ENCODE data around the gene YIF1B.

Gene YIF1B

DNA sequence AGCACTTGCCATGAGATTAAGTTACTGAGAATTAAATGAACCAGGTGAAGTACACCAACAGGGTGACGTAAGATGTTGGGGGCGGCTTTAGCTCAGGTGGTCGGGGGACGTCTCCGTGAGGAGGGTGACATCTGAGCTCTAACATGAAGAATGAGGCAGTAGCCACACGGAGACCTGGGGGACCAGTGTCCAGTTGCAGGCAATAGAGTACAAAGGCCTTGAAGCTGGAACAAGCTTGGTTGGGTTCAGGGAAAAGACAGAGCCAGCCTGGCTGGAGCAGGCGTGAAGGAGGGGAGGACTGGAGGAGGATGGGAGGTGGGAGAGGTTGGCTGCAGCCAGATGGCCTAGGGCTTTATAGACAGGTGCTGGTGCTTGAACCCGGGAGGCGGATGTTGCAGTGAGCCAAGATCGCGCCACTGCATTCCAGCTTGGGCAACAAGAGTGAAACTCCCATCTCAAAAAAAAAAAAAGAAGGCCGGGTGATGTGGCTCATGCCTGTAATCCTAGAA is 49.8 kb downstream of the YIF1B start:
- TF ChIP-seq, protein P1, sequence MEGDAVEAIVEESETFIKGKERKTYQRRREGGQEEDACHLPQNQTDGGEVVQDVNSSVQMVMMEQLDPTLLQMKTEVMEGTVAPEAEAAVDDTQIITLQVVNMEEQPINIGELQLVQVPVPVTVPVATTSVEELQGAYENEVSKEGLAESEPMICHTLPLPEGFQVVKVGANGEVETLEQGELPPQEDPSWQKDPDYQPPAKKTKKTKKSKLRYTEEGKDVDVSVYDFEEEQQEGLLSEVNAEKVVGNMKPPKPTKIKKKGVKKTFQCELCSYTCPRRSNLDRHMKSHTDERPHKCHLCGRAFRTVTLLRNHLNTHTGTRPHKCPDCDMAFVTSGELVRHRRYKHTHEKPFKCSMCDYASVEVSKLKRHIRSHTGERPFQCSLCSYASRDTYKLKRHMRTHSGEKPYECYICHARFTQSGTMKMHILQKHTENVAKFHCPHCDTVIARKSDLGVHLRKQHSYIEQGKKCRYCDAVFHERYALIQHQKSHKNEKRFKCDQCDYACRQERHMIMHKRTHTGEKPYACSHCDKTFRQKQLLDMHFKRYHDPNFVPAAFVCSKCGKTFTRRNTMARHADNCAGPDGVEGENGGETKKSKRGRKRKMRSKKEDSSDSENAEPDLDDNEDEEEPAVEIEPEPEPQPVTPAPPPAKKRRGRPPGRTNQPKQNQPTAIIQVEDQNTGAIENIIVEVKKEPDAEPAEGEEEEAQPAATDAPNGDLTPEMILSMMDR (IDR thresholded peaks at IDR 0.05) = no peak

DNA sequence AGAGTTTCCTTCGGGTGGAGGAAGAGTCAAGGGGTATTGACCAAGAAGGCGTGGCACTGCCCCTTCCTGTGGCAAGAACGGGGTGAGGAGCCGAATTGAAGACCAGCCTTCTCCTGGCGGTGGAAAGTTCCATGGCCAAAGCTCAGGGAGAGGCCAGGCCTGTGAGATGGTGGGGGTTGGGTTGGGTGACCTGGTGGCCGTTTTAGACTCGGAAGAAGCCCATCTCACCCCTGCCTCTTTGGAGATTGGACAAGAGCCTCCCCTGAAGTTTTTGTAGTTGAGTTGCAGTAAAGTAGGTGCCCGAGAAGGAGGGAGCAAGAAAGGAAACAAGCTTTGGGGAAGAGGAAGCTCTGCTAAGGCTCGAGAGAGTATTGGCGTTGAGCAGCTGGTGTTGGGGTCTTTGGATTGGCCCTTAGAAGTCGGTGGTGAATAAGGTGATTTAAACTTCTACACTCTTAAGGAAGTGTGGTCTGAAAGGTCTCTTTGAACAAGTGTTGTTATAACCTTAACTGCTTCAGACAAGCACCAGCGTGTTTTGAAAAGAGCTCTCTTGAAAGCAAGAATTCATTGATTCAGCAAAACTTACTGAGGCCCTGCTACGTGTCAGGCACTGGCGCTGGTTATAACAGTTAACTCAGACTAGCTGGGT is 50.4 kb downstream of the YIF1B start:
- TF ChIP-seq, protein P1 (IDR thresholded peaks at IDR 0.05) = no peak

DNA sequence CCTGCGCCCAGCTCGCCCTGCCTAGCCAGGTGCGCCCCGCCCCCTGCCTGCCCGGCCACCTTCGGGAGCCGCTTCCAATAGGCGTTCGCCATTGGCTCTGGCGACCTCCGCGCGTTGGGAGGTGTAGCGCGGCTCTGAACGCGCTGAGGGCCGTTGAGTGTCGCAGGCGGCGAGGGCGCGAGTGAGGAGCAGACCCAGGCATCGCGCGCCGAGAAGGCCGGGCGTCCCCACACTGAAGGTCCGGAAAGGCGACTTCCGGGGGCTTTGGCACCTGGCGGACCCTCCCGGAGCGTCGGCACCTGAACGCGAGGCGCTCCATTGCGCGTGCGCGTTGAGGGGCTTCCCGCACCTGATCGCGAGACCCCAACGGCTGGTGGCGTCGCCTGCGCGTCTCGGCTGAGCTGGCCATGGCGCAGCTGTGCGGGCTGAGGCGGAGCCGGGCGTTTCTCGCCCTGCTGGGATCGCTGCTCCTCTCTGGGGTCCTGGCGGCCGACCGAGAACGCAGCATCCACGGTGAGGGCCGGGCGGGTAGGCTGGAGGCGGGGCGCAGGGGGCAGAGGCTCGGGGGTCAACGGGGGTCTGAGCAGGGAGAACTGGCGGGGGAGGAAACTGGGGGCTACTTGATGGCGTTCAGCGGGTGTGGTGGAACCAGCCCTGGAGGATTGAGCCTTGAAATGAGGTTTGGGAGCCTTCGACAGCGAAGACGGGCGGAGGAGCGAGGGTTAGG is 51.1 kb downstream of the YIF1B start, which contains the start of gene SPINT2:
TSS of gene SPINT2 (plus strand) at position 88 of the 727 bp plus-strand sequence. CDS start at position 408, 320 bp downstream.
- TF ChIP-seq, protein P1 (IDR thresholded peaks at IDR 0.05) = no peak

DNA sequence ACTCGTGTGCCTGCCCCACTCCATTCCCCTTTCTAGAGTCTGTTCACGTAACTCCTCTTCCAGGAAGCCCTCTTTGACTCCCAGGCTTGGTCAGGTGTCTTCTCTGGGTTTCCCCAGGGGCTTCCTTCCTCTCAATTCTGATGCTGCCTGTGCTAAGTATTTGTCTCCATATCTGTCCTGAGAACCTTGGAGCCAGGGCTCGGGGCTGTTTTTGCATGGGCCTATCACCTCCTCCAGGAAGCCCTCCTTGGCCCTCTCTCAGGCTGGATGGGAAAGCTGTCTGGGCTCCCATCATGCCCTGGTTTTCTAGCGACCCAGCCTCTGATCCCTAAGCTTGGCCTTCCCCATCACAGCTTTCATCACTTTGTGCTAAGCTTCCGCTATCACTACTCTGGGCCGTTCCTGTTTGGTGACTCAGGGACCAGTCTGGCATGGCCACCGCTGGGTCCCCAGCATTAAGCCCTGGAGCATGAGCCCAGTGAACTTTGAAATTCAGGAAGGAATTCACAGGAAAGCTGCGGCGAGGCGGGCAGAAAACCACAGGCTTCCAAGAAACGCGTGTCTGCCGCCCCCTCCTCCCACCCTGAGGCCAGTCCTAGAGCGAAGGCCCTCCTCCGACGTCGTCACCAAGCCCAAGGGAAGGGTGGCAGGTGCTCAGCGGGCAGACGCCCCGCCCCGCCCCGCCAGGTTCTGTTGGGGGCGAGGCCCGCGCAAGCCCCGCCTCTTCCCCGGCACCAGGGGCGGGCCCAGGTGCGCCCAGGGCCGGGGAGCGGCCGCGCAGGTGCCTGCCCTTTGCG is 51.9 kb downstream of the YIF1B start:
- TF ChIP-seq, protein P1 (IDR thresholded peaks at IDR 0.05) = no peak

DNA sequence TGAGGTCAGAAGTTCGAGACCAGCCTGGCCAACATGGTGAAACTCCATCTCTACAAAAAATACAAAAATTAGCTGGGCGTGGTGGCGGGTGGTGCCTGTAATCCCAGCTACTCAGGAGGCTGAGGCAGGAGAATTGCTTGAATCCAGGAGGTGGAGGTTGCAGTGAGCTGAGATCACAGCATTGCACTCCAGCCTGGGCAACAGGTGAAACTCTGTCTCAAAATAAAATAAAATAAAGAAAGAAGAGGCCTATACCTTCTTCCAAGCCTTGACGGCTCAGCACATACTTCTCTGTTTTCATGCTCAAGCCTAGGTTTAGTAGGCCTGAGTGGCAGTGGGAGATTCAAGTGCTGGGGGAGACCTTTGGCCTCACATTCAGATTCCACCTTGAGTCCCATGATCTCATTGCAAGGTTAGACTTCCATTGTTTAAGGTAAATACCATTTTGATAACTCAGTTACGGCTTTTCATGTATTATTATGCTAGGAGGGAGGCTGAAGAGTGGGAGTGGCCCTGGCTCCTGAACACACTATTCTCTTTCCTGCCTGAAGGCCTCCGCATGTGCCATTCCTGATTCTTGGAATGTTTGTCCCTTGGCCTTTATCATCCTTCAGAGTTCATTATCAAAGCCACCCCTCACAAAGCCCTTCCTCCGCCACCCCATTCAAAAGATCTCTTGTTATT is 53.0 kb downstream of the YIF1B start:
- TF ChIP-seq, protein P1 (IDR thresholded peaks at IDR 0.05) = no peak

DNA sequence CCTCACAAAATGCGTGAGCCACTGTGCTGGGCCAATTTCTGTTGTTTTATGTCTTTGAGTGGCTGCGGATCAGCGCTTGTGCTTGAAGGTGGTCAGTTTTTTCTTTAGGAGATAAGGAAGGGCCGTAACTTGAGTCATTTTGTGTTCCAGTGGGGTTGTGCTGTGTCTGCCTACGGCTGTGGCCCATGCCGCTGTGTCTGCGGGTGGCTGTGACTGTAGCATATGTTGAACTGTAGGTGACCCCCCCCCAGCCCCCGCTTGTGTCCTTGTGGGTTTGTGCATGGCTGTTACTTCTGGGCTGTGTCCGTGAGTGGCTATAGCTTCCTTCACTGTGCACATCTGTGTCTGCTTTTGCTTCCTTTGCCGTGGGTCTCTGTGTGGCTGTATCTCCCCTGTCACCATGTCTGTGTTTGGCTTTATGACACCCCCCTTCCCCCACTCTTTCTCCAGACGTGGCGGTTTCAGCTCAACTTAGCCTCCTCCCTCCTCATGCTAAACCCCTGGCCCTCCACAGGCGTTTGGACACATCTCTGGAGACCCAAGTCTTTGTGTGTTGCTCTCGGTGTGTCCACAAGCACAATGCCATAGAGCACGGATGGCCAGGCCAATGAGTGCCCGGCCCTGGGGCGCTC is 60.2 kb downstream of the YIF1B start:
- TF ChIP-seq, protein P1 (IDR thresholded peaks at IDR 0.05) = no peak
